Occipital lobe (tissue), 2 donors: ENCODE data around the gene MAB21L3. TPM values are rescaled to one million over a fixed set of nuclear protein-coding genes. Genes with fewer than 3 reads are reported as not detected.

ENCODE experiments used
- DNase-seq: peaks from one replicate; lab custom pipeline; 2025; lab: John Stamatoyannopoulos, UW
- total RNA-seq: library from RNA; depleted of rRNA; stranded (reverse); fragments of >200 nt; gene quantifications from one replicate; pipeline ENCODE4 v1.2.3, GENCODE V29; 2014

The MAB21L3 gene
- 0.31 TPM for total RNA-seq

- no peak for DNase-seq
Observed at GRCh38 chr1:116110567-116111523, at the start of gene MAB21L3. TSS of gene MAB21L3 (plus strand) at chr1:116111399. CDS start at chr1:116112616, 1,217 bp downstream.

GRCh38 chr1:116062201-116062600 is 49.0 kb upstream of the MAB21L3 start:
- no peak for DNase-seq

- no peak for DNase-seq
Observed at GRCh38 chr1:116064616-116065015, 46.6 kb upstream of the MAB21L3 start.

- DNase-seq = no peak
Observed at GRCh38 chr1:116066868-116067565, 44.2 kb upstream of the MAB21L3 start.

- DNase-seq = no peak
Observed at GRCh38 chr1:116067566-116067890, 43.7 kb upstream of the MAB21L3 start.

DNA sequence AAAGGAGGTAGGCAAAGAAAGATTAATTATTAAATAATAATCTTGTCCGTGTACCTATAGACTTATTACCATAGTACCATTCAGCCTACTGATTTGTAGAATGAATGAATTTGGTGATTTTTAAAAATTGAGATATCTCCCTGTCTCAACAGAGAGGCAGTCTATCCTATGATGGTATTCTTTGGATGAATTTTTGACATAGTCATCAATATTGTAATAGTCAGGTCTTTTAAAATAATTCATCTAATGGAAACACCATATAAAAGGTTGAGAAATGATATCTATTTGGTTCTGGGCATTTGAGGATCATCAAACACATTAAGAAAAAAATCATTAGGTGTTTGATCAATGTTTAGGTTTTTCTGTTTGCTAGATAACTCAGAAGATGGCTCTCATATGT is 35.6 kb upstream of the MAB21L3 start:
- DNase-seq = no peak

- DNase-seq = no peak
Observed at GRCh38 chr1:116075990-116076389, 35.2 kb upstream of the MAB21L3 start.

DNA sequence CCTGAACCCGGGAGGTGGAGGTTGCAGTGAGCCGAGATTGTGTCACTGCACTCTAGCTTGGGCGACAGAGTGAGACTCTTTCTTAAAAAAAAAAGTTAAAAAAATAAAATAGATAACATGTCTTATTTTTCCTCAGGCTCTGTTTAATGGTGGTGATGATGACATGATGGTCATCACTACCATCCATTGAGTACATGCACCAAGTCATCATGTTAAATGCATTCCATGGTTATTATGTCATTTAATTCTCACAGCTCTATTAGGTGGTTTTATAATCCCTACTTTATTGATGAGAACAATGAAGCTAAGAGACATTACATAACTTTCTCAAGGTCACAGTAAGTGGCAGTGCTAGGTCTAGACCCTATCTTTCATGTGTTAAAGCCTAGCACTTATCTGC is 34.4 kb upstream of the MAB21L3 start:
- DNase-seq = no peak

DNA sequence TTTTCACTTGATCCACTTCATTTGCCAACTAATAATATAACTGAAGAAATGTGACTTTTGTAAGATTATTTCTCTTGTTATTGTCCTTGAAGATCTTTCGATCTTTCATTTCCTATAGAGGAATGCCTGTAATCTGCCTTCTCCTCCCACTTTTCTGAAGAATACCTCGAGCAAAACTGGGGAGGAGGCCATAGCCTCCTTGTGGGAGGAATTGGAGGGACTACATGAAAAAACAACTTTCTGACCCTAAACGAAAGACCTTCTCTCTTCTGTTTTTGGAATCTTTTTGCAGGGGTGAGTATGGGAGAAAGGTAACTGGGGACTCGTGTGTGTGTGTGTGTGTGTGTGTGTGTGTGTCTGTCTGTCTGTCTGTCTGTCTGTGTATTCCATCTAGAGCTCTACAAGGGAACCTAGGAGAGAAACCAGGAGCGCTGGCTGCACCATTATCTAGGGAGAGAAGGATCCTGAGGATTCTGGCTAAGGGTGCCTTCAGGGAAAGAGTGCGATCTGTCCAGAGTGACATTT is 32.4 kb upstream of the MAB21L3 start:
- DNase-seq = no peak

DNA sequence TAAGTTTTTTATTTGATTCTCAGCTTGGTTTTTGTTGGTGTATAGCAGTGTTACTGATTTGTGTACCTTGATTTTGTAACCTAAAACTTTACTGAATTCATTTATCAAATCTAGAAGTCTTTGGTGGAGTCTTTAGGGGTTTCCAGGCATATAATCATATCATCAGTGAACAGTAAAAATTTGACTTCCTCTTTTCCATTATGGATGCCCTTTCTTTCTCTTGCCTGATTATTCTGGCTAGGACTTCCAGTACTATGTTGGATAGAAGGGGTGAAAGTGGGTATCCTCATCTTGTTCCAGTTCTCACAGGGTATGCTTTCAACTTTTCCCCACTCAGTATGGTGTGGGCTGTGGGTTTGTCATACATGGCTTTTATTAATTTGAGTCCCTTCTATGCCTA is 23.6 kb upstream of the MAB21L3 start:
- no peak for DNase-seq

DNA sequence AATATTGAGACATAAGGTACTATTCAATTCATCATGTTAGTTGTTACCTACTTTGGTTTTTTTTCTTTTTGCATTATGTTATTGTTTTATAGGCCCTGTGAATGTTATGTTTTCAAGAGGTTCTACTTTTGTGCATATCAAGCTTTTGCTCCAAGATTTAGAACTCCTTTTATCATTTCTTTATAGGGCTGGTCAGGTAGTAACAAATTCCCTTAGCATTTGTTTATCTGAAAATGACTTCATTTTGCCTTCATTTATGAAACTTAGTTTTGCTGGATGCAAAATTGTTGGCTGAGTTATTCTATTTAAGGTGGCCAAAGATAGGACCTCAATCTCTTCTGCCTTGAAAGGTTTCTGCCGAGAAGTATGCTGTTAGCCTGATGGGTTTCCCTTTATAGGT is 21.3 kb upstream of the MAB21L3 start:
- DNase-seq = no peak

GRCh38 chr1:116091083-116091482 is 20.1 kb upstream of the MAB21L3 start:
- no peak for DNase-seq

GRCh38 chr1:116092752-116093489 is 18.3 kb upstream of the MAB21L3 start:
- DNase-seq = no peak

GRCh38 chr1:116095027-116095426 is 16.2 kb upstream of the MAB21L3 start:
- no peak for DNase-seq

- no peak for DNase-seq
Observed at GRCh38 chr1:116096013-116096618, 15.1 kb upstream of the MAB21L3 start.

GRCh38 chr1:116097626-116098025 is 13.6 kb upstream of the MAB21L3 start:
- no peak for DNase-seq

DNA sequence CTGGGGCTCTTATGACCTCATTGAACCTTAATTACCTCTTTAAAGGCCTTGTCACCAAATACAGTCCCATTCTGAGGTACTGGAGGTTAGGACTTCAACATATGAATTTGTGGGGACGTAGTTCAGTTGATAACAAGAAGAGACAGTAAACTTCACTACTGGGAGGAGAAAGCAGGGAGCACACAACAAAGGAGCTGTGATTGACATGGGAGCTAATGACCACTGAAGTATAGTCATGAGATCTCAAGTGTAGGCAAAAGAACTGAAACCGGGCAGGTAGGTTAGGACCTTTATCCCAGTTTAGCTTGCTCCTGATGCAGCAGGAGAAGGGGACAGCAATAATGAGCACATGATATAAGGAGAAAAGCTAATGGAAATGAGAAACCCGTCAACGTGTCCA is 11.8 kb upstream of the MAB21L3 start:
- DNase-seq = no peak

GRCh38 chr1:116099919-116100318 is 11.3 kb upstream of the MAB21L3 start:
- DNase-seq = no peak

DNA sequence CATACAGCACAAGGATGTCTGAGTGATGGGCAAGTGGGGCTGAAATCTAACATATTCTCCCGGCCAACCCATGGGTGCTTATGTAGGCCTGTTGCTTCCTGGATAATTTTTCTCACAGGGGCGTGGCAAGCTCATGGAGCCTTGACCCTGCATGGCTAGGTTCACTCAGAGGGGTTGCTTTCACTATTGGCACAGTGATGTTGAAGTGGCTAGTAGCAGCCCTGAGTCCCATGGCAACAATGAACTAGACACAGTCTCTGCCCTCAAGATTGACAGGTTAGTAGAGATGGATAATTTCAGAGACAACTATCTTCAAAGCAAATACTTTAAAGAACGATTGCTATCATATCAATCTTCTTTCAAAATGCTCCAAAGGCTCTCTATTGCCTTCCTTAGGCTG is 6.5 kb upstream of the MAB21L3 start:
- DNase-seq = no peak

DNA sequence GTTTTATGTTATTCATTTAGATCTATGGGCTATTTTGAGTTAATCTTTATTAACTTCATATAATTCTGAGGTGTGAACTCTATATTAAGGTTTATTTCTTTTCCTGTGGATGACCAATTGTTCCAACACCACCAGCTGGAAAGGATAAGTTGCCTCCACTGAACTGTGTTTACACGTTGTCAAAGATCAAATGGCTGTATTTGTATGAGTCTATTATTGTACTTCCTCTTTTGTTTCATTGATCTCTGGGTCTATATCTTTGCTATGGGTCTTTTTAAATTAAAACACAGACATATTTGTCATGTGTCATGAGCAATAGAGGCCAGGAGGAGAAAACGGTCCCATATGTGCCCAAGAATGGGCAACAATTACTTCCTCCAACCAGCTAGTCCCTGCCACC is 5.2 kb upstream of the MAB21L3 start:
- DNase-seq = no peak

DNA sequence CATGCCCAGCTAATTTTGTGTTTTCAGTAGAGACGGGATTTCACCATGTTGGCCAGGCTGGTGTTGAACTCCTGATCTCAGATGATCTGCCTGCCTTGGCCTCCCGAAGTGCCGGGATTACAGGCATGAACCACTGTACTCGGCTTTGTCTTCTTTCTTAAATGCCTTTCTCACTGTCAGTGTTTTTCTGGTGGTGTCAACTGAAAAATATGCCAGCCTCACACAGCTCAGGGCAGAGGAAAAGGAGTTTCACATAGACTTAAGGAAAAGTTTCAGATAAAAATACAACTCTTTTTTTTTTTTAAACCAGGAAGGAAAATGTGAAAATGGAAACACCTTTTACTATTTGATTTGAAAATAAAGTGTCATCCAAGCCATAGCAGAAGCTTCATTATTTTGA is 4.6 kb upstream of the MAB21L3 start:
- DNase-seq = no peak
